HG02943 (cell line): Measurements from ENCODE around the gene SCN2B.

Source experiments
- ATAC-seq: cut with Tn5 transposase; IDR thresholded peaks from one replicate; pipeline ENCODE4 v1.9.1; 2021; ENCODE audit warnings: mild to moderate bottlenecking, low read depth, moderate library complexity; ENCODE audit not compliant: unreplicated experiment

SCN2B gene

GRCh38 chr11:118155776-118156530 lies 20.5 kb downstream of the SCN2B start:
- no peak for ATAC-seq

GRCh38 chr11:118154641-118155040 lies 21.8 kb downstream of the SCN2B start:
- no peak for ATAC-seq

- no peak for ATAC-seq
Observed at GRCh38 chr11:118153976-118154375, 22.5 kb downstream of the SCN2B start.

GRCh38 chr11:118153516-118153915 lies 22.9 kb downstream of the SCN2B start:
- no peak for ATAC-seq

GRCh38 chr11:118152552-118153471 lies 23.6 kb downstream of the SCN2B start, which contains the start of gene SCN4B:
SCN4B (minus strand) TSS chr11:118152823; CDS start chr11:118152673, 150 bp downstream.
- no peak for ATAC-seq

- ATAC-seq = no peak
Observed at GRCh38 chr11:118152020-118152551, 24.4 kb downstream of the SCN2B start.

- ATAC-seq = no peak
Observed at GRCh38 chr11:118151431-118151830, 25.0 kb downstream of the SCN2B start.

GRCh38 chr11:118149493-118149892 lies 26.9 kb downstream of the SCN2B start:
- no peak for ATAC-seq

- ATAC-seq = no peak
Observed at GRCh38 chr11:118148856-118149255, 27.6 kb downstream of the SCN2B start.

- no peak for ATAC-seq
Observed at GRCh38 chr11:118148240-118148639, 28.2 kb downstream of the SCN2B start.

- ATAC-seq = no peak
Observed at GRCh38 chr11:118147502-118147901, 28.9 kb downstream of the SCN2B start.

GRCh38 chr11:118146554-118146953 lies 29.9 kb downstream of the SCN2B start:
- no peak for ATAC-seq

GRCh38 chr11:118145285-118146227 lies 30.9 kb downstream of the SCN2B start:
- ATAC-seq = peak; percentile 70

- no peak for ATAC-seq
Observed at GRCh38 chr11:118144301-118145268, 31.9 kb downstream of the SCN2B start.

- ATAC-seq = no peak
Observed at GRCh38 chr11:118143661-118144185, 32.7 kb downstream of the SCN2B start.

- ATAC-seq = no peak
Observed at GRCh38 chr11:118142809-118143208, 33.6 kb downstream of the SCN2B start.

GRCh38 chr11:118142081-118142480 lies 34.4 kb downstream of the SCN2B start:
- ATAC-seq = no peak

GRCh38 chr11:118139578-118139977 lies 36.9 kb downstream of the SCN2B start:
- ATAC-seq = no peak
